ENCODE data around the gene CRYGN. TPM values are rescaled to one million over a fixed set of nuclear protein-coding genes. Genes with fewer than 3 reads are reported as not detected.
A peak's percentile ranks its signal among the peaks of the same experiment; 100 is the strongest.

The CRYGN gene
- total and polyA plus RNA-seq, 2 of the 13 experiments (the other 11 are each of a cell fraction or from before 2014, with no cell fraction given) = 0.11 TPM; not detected in 1

DNA sequence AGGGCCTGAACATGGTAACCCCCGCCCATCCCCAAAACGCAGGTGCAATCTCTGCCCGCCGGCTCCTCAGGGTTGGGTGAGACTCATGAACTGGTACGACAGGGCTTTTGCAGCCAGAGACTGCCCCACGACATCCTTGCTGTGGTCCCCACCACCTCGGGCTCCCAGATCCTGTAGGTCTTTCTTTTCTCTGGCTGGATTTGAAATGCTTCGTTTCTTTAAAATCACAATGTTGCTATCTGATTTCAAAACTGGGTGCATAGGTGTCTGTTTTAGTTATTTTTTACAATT is 52.0 kb downstream of the CRYGN start:
- H2AFZ ChIP-seq (ENCODE audit: low read length) = no peak overlapping the region
- H3K4me3 ChIP-seq (replicated peaks in 1 of 3; ENCODE audit: insufficient read depth in 1 of 3, low read depth in 2 of 3, low read length in 3 of 3) = no peak overlapping the region
- no peaks in the 10 kb centered on the region for H3K79me2 ChIP-seq (ENCODE audit: insufficient read depth, low read length)
- H3K9me3 ChIP-seq (ENCODE audit: low read length) = no peaks in the 10 kb centered on the region
- FAIRE-seq (no peak), ATAC-seq (no peak), DNase-seq (ENCODE audit: low spot score) (no peak)
- 27% methylated on average over 4 of the region's 8 CpGs for WGBS (ENCODE audit: low lambda C conversion rate)
- CTCF ChIA-PET (ENCODE audit: low intra/inter-chr PET ratio, low total read pairs) = no interaction called here
- in situ Hi-C loops (cut with HindIII; ENCODE audit: extremely low pct_ligation_motif_present, low pct_unique_long_range_greater_than_20kb) = no loop called here
- no peaks in the 10 kb centered on the region; the same call in 1 of the 2 replicates for H4K20me1 ChIP-seq (ENCODE audit: insufficient read depth, low read length)
- H3K9ac ChIP-seq (ENCODE audit: insufficient read depth, low read depth, low read length) = no peak overlapping the region
- BruUV-seq (replicated peaks) = no TSS peak
- H3K27ac ChIP-seq (ENCODE audit: extremely low read length, insufficient read depth, low read length) = no peak overlapping the region
- no peak overlapping the region for H3K4me2 ChIP-seq (ENCODE audit: low read depth, low read length)
- H3K27me3 ChIP-seq (ENCODE audit: control insufficient read depth in 1 of 2, insufficient read depth in 2 of 2, low read length in 2 of 2) = peaks cover 23 to 96% of the 10 kb centered on the region in 2 experiments
- no peaks in the 10 kb centered on the region for H3K36me3 ChIP-seq (replicated peaks in 1 of 2; ENCODE audit: control insufficient read depth in 1 of 2, insufficient read depth in 2 of 2, low read length in 2 of 2)
- TF ChIP-seq FOSL2 (CRISPR knock-in tag; IDR thresholded peaks at IDR 0.05) (no peak), ATF1 (CRISPR knock-in tag; IDR thresholded peaks at IDR 0.05) (no peak), ZNF17 (CRISPR knock-in tag; IDR thresholded peaks at IDR 0.05) (no peak), ZFP1 (CRISPR knock-in tag; IDR thresholded peaks at IDR 0.05) (no peak), KDM5A (IDR thresholded peaks at IDR 0.05; ENCODE audit: borderline replicate concordance, low read length) (no peak), ZNF24 (IDR thresholded peaks at IDR 0.05) (no peak), AHR (CRISPR knock-in tag; IDR thresholded peaks at IDR 0.05) (no peak), ZC3H13 (CRISPR knock-in tag; IDR thresholded peaks at IDR 0.05) (no peak)
- intact Hi-C loops (cut with micrococcal nuclease; ENCODE audit: unreplicated experiment) = no loop called here
- H3K4me1 ChIP-seq (ENCODE audit: insufficient read depth, low read length) = no peaks in the 10 kb centered on the region
- POLR2A ChIA-PET = no interaction called here

DNA sequence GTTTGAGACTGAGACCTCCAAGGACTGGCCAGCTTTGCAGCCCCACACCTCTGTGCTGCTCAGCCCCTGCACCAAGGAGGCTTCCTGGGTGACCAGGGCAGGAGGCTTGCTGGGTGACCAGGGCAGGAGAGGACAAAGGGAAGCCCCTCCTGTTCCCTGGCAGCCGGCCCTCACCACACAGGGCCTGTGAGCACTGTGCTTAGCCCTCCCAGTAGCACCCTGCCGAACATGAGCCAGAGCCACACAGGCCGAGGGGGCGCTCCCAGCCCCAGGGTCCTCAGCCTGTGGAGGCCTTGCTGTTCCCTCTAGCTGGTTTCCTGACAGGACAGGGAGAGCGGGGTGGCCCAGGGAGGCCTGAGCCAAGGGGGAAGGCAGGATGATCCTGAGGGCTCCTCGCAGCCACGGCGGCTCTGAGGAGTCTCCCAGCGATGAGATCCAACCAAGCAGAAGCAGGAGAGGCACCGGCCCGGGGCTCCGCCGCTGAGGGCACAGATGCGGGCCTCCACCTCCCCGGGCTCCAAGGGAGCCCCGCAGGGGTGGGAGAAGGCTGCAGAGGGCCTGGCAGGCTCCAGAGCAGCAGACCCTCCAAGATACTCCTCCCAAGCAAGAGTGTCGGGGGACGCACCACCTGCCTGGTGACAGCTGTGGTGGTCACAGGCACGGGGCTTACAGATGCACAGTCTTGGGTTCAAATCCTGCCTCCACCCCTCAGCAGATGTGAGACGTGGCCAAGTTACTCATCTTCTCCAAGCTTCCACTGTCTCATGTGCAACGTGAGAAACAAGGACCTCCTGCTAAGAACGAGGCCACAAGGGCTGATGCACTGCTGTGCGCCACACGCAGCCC is 52.6 kb downstream of the CRYGN start:
- Histone ChIP-seq H3K9ac (ENCODE audit: insufficient read depth, low read depth, low read length) (no peak overlapping the region), H3K4me3 (replicated peaks in 1 of 3; ENCODE audit: insufficient read depth in 1 of 3, low read depth in 2 of 3, low read length in 3 of 3) (no peak overlapping the region), H3K9me3 (ENCODE audit: low read length) (no peaks in the 10 kb centered on the region), H4K20me1 (ENCODE audit: insufficient read depth, low read length) (no peaks in the 10 kb centered on the region; the same call in 1 of the 2 replicates), H2AFZ (ENCODE audit: low read length) (no peak overlapping the region), H3K27me3 (ENCODE audit: control insufficient read depth in 1 of 2, insufficient read depth in 2 of 2, low read length in 2 of 2) (peaks cover 23 to 95% of the 10 kb centered on the region in 2 experiments), H3K4me1 (ENCODE audit: insufficient read depth, low read length) (no peaks in the 10 kb centered on the region), H3K4me2 (ENCODE audit: low read depth, low read length) (no peak overlapping the region), H3K27ac (ENCODE audit: extremely low read length, insufficient read depth, low read length) (no peak overlapping the region), H3K79me2 (ENCODE audit: insufficient read depth, low read length) (no peaks in the 10 kb centered on the region), H3K36me3 (replicated peaks in 1 of 2; ENCODE audit: control insufficient read depth in 1 of 2, insufficient read depth in 2 of 2, low read length in 2 of 2) (no peaks in the 10 kb centered on the region)
- WGBS (ENCODE audit: low lambda C conversion rate) = 50% methylated on average over 2 of the region's 24 CpGs
- no peak for TF ChIP-seq SP5 (CRISPR knock-in tag; IDR thresholded peaks at IDR 0.05; ENCODE audit: borderline replicate concordance, low read depth)
- ATAC-seq (peak; percentile 15; the same call in 2 of the 3 replicates), DNase-seq (ENCODE audit: low spot score) (no peak), FAIRE-seq (no peak)
- ChIA-PET CTCF (ENCODE audit: low intra/inter-chr PET ratio, low total read pairs) (no interaction called here), POLR2A (no interaction called here)
- intact Hi-C loops (cut with micrococcal nuclease; ENCODE audit: unreplicated experiment) (no loop called here), in situ Hi-C loops (cut with HindIII; ENCODE audit: extremely low pct_ligation_motif_present, low pct_unique_long_range_greater_than_20kb) (no loop called here)
- no TSS peak for BruUV-seq (replicated peaks)
